ENCODE measurements around the gene INS. TPM values are rescaled to one million over a fixed set of nuclear protein-coding genes. Genes with fewer than 3 reads are reported as not detected.

Gene INS
- total RNA-seq, 1 donor from 2014 or later, result not detected

DNA sequence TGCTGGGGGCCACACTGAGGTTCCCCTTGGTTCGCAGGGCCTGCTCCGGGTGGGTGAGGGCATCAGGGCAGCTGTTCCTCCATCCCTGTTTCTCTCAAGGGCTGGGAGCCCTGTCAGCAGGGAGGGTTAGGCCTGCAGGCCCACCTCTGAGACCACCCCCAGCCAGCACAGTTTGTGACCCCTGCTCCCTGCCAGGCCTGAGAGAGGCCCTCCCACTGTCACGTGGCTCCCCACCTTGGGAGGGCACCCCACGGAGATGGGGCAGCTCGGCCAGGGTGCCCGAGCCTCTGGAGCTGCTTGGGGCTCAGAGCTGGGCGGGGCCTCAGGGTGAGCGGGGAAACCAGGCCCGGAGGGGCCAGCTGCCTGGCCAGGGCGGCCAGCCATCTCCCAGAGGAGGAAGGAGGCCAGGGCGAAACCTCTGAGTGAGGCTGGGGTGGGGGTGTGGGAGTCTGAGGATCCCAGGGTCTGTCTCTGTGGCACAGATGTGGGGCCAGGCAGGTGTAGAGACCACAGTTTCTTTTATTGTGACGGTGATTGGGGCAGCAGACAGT lies 2.5 kb upstream of the INS start:
- no peak for DNase-seq (ENCODE audit: low read depth)
- H3K27ac ChIP-seq (ENCODE audit: low read depth, low read length), result no peak overlapping the region
- no peaks in the 10 kb centered on the region for H3K9me3 ChIP-seq (ENCODE audit: insufficient read depth, low read depth, low read length)
- Mint-ChIP-seq H3K27ac (ENCODE audit: unreplicated experiment) (no peak overlapping the region), H3K27me3 (ENCODE audit: low read depth, unreplicated experiment) (peaks cover 24% of the 10 kb centered on the region), H3K36me3 (ENCODE audit: low read depth, unreplicated experiment) (no peaks in the 10 kb centered on the region), H3K9me3 (ENCODE audit: unreplicated experiment) (no peaks in the 10 kb centered on the region), H3K4me1 (ENCODE audit: low read depth, unreplicated experiment) (no peaks in the 10 kb centered on the region), H3K4me3 (ENCODE audit: unreplicated experiment) (no peak overlapping the region)
- H3K27me3 ChIP-seq (ENCODE audit: insufficient read depth, low read length), result no peaks in the 10 kb centered on the region
- H3K4me3 ChIP-seq (ENCODE audit: insufficient read depth, low read depth, low read length), result no peak overlapping the region
- FAIRE-seq, result no peak
- no peaks in the 10 kb centered on the region for H4K20me1 ChIP-seq (ENCODE audit: insufficient read depth, low read length)
- no peaks in the 10 kb centered on the region for H3K79me2 ChIP-seq (ENCODE audit: insufficient read depth, low read length)
- no peak overlapping the region for H3K4me2 ChIP-seq (ENCODE audit: low read length)
- H3K36me3 ChIP-seq (ENCODE audit: insufficient read depth, low read length), result no peaks in the 10 kb centered on the region
- no peak overlapping the region for H3K9ac ChIP-seq (ENCODE audit: low read length)
- H3K4me1 ChIP-seq (ENCODE audit: insufficient read depth, low read length), result no peaks in the 10 kb centered on the region
- no peak overlapping the region for H2AFZ ChIP-seq (ENCODE audit: low read depth, low read length)
- TF ChIP-seq, protein P1, sequence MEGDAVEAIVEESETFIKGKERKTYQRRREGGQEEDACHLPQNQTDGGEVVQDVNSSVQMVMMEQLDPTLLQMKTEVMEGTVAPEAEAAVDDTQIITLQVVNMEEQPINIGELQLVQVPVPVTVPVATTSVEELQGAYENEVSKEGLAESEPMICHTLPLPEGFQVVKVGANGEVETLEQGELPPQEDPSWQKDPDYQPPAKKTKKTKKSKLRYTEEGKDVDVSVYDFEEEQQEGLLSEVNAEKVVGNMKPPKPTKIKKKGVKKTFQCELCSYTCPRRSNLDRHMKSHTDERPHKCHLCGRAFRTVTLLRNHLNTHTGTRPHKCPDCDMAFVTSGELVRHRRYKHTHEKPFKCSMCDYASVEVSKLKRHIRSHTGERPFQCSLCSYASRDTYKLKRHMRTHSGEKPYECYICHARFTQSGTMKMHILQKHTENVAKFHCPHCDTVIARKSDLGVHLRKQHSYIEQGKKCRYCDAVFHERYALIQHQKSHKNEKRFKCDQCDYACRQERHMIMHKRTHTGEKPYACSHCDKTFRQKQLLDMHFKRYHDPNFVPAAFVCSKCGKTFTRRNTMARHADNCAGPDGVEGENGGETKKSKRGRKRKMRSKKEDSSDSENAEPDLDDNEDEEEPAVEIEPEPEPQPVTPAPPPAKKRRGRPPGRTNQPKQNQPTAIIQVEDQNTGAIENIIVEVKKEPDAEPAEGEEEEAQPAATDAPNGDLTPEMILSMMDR (IDR thresholded peaks at IDR 0.05; ENCODE audit: insufficient read depth, low read depth, low read length), result no peak
- TF ChIP-seq EZH2 (IDR thresholded peaks at IDR 0.05; ENCODE audit: insufficient read depth, low read length), result no peak

DNA sequence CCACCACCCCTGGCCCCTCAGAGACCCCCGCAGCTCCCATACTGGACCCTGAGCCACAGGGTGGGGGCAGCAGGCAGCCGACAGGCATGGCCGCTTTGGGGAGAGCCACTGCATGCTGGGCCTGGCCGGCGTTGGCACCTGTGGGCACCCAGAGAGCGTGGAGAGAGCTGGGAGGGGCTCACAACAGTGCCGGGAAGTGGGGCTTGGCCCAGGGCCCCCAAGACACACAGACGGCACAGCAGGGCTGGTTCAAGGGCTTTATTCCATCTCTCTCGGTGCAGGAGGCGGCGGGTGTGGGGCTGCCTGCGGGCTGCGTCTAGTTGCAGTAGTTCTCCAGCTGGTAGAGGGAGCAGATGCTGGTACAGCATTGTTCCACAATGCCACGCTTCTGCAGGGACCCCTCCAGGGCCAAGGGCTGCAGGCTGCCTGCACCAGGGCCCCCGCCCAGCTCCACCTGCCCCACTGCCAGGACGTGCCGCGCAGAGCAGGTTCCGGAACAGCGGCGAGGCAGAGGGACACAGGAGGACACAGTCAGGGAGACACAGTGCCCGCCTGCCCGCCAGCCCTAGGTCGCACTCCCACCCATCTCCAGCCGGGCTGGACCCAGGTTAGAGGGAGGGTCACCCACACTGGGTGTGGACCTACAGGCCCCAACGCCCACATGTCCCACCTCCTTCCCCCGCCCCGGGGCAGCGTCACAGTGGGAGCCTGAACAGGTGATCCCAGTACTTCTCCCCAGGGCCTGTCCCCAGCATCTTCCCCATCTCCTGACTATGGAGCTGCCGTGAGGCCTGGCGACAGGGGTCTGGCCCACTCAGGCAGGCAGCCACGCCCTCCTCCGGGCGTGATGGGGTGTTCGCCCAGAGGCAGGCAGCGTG lies 1.2 kb downstream of the INS start:
- no peak for TF ChIP-seq EZH2 (IDR thresholded peaks at IDR 0.05; ENCODE audit: insufficient read depth, low read length)
- TF ChIP-seq, protein P1 (IDR thresholded peaks at IDR 0.05; ENCODE audit: insufficient read depth, low read depth, low read length), result no peak
- H3K4me1 Mint-ChIP-seq (ENCODE audit: low read depth, unreplicated experiment), result no peaks in the 10 kb centered on the region
- Histone ChIP-seq H3K36me3 (ENCODE audit: insufficient read depth, low read length) (no peaks in the 10 kb centered on the region), H3K27me3 (ENCODE audit: insufficient read depth, low read length) (no peaks in the 10 kb centered on the region), H3K4me3 (ENCODE audit: insufficient read depth, low read depth, low read length) (no peak overlapping the region), H3K4me1 (ENCODE audit: insufficient read depth, low read length) (no peaks in the 10 kb centered on the region), H3K4me2 (ENCODE audit: low read length) (no peak overlapping the region), H3K9me3 (ENCODE audit: insufficient read depth, low read depth, low read length) (no peaks in the 10 kb centered on the region), H3K27ac (ENCODE audit: low read depth, low read length) (no peak overlapping the region), H3K9ac (ENCODE audit: low read length) (no peak overlapping the region), H3K79me2 (ENCODE audit: insufficient read depth, low read length) (no peaks in the 10 kb centered on the region), H2AFZ (ENCODE audit: low read depth, low read length) (no peak overlapping the region), H4K20me1 (ENCODE audit: insufficient read depth, low read length) (no peaks in the 10 kb centered on the region)
- no peaks in the 10 kb centered on the region for H3K36me3 Mint-ChIP-seq (ENCODE audit: low read depth, unreplicated experiment)
- DNase-seq (ENCODE audit: low read depth) (no peak), FAIRE-seq (no peak)
- no peak overlapping the region for H3K4me3 Mint-ChIP-seq (ENCODE audit: unreplicated experiment)
- H3K27ac Mint-ChIP-seq (ENCODE audit: unreplicated experiment), result no peak overlapping the region
- H3K9me3 Mint-ChIP-seq (ENCODE audit: unreplicated experiment), result no peaks in the 10 kb centered on the region
- peaks cover 22% of the 10 kb centered on the region for H3K27me3 Mint-ChIP-seq (ENCODE audit: low read depth, unreplicated experiment)

DNA sequence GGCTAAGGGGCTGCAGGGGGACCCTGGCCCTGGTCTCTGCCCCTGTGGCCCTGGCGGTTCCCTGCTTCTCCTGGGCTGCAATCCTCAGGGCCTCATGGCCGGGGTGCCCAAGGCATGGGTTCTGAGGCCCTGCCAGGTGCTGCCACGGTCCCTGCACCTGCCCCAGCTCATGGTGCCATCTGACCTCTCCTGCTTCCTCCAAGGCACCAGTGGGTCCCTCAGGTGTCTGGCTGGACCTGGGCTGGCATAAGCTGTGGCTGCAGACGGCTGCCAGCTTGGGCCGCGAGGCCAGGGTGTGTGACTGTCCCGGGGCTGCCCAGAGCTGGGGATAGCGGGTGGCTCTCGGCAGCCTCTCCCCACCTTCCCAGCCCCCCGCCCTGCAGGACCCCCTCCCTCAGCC lies 2.0 kb downstream of the INS start:
- no peaks in the 10 kb centered on the region for H3K27me3 ChIP-seq (ENCODE audit: insufficient read depth, low read length)
- H4K20me1 ChIP-seq (ENCODE audit: insufficient read depth, low read length), result no peaks in the 10 kb centered on the region
- H3K9me3 ChIP-seq (ENCODE audit: insufficient read depth, low read depth, low read length), result no peaks in the 10 kb centered on the region
- H3K36me3 Mint-ChIP-seq (ENCODE audit: low read depth, unreplicated experiment), result no peaks in the 10 kb centered on the region
- H3K27me3 Mint-ChIP-seq (ENCODE audit: low read depth, unreplicated experiment), result peaks cover 17% of the 10 kb centered on the region
- H3K4me1 Mint-ChIP-seq (ENCODE audit: low read depth, unreplicated experiment), result no peaks in the 10 kb centered on the region
- FAIRE-seq, result no peak
- H3K4me3 Mint-ChIP-seq (ENCODE audit: unreplicated experiment), result no peak overlapping the region
- H2AFZ ChIP-seq (ENCODE audit: low read depth, low read length), result no peak overlapping the region
- no peak overlapping the region for H3K4me3 ChIP-seq (ENCODE audit: insufficient read depth, low read depth, low read length)
- no peaks in the 10 kb centered on the region for H3K36me3 ChIP-seq (ENCODE audit: insufficient read depth, low read length)
- TF ChIP-seq, protein P1 (IDR thresholded peaks at IDR 0.05; ENCODE audit: insufficient read depth, low read depth, low read length), result no peak
- no peak for TF ChIP-seq EZH2 (IDR thresholded peaks at IDR 0.05; ENCODE audit: insufficient read depth, low read length)
- H3K79me2 ChIP-seq (ENCODE audit: insufficient read depth, low read length), result no peaks in the 10 kb centered on the region
- DNase-seq (ENCODE audit: low read depth), result no peak
- no peak overlapping the region for H3K9ac ChIP-seq (ENCODE audit: low read length)
- H3K4me1 ChIP-seq (ENCODE audit: insufficient read depth, low read length), result no peaks in the 10 kb centered on the region
- no peak overlapping the region for H3K27ac ChIP-seq (ENCODE audit: low read depth, low read length)
- no peak overlapping the region for H3K4me2 ChIP-seq (ENCODE audit: low read length)
- no peak overlapping the region for H3K27ac Mint-ChIP-seq (ENCODE audit: unreplicated experiment)
- no peaks in the 10 kb centered on the region for H3K9me3 Mint-ChIP-seq (ENCODE audit: unreplicated experiment)
